HG02798 (cell line): Measurements from ENCODE around the gene PRRT1B.
"Not testable (repeated sequence)": the region's sequence is repeated elsewhere in the genome, so short reads cannot be mapped to it uniquely, and the experiment has no call there.

ENCODE experiments used
- ATAC-seq: cut with Tn5 transposase; IDR thresholded peaks from one replicate; pipeline ENCODE4 v1.9.1; 2021; ENCODE audit warnings: mild to moderate bottlenecking; ENCODE audit not compliant: unreplicated experiment, poor library complexity

Gene PRRT1B

DNA sequence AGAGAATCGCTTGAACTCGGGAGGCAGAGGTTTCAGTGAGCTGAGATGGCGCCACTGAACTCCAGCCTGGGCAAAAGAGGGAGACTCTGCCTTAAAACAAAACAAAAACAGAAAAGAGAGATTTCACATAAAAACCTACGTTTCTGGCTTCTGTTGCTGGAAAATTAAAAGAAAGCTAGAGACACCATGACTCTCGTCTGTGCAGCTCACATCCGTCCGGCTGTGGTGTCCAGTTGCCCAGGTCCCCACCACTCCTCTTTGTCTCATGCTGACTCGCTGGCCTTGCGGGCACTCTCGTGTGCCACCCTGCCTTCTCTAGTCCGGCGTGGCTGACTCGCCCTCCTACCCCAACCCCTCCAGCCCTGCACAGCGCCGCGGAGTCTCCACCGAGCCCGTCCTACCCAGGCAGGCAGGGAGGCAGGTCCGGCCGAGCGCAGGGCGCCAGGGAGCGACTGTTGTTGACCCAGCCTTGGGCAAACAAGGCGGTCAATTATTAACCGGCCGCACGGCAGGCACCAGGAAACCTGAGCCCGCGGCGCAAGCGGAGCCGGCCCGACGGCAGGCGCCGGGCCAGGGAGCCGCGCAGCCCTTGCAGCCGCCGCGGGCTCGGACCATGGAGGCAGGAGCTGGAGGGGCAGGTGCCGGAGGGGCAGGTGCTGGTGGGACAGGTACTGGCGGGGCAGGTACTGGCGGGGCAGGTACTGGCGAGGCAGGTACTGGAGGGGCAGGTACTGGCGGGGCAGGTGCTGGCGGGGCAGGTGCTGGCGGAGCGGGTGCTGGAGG is at the start of gene PRRT1B:
PRRT1B (plus strand) TSS at position 521 of the 783 bp plus-strand sequence; CDS start at position 614, 93 bp downstream.
- no peak for ATAC-seq

DNA sequence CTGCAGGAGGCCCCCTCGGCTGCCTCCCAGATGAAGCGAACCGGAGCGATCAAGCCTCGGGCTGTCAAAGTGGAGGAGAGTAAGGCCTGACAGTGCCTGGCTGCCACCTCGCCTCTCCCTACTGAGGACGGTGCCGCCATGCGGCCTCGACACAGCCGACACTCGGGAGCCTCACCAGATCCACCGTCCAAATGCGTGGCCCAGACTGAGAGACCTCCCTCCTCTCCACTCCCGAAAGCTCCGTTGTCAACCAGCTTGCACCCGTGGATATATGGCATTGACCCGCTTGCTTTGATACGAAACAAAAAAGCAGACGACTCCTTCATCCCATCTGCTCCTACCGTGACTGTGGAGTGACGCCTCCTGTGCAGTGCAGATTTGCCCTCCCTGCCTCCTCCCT is 49.5 kb upstream of the PRRT1B start:
- ATAC-seq: no peak

DNA sequence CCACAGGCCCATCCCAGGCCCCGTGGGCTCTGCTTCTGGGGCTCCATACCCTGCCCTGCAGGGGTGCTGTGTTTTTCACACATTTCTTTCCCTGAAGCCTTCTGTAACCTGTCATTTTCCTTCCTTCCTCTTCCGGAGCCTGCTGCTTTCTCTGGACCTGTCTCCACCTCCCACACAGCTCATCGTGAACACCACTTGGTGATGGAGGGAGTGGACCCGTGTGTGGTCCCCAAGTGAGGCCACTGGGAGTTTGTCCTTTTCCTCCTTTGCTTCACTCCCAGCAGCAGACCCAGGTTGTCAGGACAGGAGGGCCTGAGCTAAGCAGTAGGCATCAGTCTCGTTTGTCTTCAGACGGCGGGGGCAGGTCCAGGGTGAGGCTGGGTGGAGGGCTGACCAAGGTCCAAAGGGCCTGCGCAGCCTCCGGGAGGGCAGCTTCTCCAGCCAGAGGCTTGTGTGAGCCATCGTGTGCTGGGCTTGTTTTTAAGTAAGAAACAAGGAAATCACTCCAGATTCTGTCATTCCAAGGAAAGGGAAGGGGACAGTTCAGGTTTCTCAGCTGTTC is 48.4 kb upstream of the PRRT1B start:
- ATAC-seq: no peak

DNA sequence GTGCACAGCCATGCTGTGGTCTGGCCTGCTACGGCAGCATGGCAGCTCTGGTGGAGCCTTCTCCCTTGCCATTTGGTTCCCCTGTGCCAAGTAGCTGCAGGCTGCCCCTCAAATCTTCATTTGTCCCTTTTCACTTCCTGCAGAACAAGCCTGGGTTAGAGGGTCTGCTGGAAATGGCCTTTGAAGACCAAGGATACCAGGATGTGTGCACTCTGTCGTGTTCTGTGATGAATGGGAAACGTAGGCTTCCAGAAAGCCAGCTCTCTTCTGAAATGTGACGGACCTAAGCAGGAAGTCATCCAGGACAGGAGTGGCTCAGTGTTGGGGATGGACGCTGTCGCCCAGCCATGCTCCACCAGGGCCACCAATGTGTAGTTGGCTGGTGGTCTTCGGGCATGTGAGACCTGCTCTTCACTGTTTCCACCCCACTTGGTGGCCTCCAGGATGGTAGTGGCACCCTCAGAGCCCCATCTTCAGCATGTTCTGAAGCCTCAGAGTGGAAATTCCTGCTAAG is 46.0 kb upstream of the PRRT1B start:
- no peak for ATAC-seq

DNA sequence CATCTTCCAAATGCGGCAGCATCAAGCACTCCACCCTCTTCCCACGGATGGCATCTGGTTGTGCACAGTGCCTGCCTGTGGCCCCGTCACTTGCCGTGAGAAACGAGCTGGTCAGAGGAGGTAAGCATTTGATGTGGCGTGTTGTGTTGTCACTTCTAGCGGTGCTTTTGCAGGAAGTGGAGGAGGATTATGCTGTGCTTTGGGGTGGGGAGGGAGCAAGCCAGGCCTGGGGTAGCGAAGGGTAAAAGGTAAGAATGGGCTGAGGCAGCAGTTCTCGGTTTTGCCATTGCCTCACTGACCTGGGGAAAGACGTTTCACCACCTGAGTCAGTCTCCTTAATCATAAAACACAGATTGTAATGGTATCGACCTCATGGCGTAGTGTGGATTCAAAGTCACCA is 44.9 kb upstream of the PRRT1B start:
- no peak for ATAC-seq

DNA sequence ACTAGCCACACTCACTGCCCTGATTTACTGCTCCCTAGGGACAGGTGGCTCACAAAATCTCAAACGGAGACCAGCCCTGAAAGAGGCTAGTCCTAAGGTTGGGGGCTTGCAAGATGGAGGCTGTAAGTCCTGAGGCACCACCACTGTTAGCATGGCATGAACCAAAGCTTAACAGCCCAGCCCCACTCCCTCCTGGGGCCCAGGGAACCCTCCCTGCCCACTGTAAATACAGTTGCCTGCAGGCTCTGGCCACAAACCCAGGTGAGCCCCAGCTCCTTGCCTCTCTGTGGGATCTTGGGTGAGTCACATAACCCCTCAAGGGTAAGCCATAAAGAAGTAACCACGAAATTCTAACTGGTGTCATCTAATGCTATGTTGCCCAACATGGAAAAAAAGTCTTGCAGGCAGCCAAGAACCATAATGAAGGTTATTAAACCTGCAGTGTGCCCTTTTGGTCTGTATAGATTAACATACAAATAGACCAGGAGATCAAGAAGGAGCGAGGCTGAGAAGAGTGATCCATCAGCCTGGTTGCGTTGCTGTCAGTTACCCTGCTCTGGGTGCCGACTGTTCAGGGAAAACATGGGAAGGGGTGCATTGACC is 44.3 kb upstream of the PRRT1B start:
- no peak for ATAC-seq

DNA sequence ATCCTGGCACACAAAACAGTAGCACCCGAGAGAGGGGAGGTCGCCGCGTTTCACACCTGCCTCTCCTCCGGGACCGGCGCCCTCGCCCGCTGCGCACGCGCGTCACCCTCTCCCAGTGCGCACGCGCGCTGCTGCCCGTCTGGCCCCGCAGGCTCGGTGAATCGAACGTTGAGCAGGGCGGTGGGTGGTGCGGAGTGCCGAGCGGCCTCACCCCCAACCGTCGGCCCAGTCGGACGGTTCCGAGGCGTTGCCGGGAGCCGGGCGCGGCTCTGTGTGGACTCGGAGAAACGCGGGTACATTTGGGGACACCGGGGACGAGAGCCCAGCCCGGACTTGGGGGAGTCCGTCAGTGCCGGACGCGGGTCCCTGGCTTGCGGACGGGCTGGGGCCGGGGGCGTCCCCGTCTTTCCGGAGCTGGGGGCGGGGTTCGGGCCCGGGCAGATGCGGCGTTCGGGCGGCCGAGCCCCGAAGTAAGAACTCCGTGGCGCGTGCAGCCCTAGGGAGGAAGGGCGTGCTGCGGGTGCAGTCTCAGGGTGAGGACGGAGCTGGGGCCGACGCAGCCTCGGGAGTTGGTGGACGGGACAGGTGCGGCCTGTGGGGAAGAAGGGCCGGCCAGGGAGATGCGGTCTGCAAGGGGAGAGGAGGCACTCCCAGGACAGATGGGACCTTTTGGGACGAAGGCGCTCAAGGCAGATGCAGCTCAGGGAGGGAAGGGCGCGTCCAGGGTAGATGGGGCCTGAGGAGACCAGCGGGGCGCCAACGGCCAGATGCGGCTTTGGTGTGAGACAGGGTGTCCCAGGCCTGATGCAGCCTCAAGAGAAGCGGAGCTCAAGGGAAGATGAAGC is 42.3 kb upstream of the PRRT1B start, which contains the start of gene POMT1:
POMT1 (plus strand) TSS at position 138 of the 845 bp plus-strand sequence. CDS start 1,301 bp downstream, outside the sequence.
- peak; percentile 91 for ATAC-seq

DNA sequence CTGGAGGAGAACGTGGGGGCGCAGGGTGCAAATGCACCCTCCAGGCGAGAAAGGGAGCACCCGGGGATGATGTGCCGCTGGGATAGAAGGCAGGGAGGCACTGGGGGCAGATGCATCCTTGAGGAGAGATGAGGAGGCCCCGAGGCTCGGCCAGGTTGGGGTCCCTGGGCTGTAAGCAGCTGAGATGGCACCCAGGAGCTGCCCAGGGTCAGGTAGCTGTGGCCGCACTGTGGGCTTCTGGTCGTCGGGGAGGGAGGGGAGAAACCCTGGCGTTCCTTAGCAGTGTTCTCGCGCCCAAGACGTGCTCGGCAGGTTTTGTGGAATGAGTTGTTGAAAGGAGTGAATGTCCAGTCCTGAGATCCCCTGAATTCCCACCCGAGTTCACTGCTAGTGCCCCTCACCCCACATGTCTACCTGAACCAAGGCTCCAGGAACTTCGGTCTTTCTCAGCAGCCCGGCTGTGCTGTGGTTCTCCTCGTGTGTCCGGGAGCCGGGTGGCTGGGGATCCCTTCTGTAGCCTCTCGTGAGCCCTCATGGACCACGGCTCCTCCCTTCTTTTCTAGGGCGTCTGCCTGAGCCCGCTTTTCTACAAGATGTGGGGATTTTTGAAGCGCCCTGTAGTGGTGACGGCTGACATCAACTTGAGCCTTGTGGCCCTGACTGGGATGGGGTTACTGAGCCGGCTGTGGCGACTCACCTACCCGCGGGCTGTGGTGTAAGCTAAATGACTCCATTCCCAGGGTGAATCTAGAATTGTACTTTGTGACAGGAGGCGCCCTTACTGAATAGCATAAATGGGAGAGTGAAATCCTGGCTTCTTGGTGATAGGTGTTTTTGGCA is 41.5 kb upstream of the PRRT1B start:
- no peak for ATAC-seq

DNA sequence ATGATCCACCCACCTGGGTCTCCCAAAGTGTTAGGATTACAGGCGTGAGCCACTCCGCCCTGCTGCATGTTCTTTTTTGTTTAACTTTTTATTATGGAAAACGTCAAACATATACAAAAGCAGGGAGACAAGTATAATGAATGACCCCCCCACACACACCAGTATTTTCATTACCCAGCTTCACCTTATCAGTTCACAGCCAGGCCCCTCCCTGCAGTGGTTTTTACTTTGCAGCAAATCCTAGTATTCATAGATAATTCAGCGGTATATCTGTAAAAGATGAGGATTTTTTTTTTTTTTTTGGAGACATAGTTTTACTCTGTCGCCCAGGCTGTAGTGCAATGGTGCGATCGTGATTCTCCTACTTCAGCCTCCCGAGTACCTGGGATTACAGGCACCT is 40.3 kb upstream of the PRRT1B start:
- ATAC-seq: no peak

DNA sequence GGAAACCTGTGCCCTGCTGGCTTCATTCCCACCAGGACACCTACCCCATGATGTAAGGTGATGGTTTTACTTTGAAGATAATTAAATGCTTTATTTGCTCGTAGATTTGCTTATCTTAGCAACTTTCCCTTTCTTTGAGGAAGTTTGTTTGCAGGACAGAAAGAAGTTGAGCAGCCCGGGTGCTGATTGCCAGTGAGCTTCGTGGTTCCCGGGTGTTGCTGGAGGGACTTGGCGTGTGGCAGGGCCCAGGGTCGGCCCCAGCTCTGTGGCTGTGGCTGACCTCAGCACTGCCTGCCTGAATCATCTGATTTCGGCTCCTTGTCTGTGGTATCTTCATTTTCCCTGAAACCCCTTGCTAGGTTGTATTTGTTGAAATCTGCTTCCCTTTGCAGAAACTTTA is 33.9 kb upstream of the PRRT1B start:
- no peak for ATAC-seq

DNA sequence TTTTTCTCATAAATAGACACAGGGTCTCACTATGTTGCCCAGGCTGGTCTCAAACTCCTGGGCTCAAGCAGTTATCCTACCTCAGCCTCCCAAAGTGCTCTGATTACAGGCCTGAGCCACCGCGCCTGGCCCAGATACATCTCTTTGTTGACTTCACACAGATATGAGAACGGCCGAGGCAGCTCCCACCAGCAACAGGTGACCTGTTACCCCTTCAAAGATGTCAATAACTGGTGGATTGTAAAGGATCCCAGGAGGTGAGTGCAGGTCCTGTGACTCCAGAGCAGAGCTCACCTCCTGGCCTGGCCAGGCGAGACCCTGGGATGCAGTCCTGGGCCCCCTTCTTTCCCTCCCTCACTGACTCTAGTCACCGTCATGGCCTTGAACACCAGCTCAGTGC is 33.4 kb upstream of the PRRT1B start:
- ATAC-seq: no peak

DNA sequence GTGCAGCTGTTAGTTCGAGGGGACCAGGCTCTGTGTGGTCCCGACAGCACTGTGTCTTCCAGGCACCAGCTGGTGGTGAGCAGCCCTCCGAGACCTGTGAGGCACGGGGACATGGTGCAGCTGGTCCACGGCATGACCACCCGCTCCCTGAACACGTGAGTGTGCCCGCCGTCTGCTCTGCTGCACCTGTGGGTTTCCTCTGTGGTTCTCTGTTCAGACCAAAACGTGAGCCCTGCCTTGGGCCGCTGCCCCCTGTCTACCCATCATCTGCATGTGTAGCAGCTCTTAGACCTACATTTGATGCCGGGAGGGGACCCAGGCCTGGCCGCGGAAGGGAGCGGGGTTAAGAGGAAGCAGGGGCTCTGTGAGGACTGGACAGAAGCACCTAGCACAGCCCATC is 32.1 kb upstream of the PRRT1B start:
- no peak for ATAC-seq

DNA sequence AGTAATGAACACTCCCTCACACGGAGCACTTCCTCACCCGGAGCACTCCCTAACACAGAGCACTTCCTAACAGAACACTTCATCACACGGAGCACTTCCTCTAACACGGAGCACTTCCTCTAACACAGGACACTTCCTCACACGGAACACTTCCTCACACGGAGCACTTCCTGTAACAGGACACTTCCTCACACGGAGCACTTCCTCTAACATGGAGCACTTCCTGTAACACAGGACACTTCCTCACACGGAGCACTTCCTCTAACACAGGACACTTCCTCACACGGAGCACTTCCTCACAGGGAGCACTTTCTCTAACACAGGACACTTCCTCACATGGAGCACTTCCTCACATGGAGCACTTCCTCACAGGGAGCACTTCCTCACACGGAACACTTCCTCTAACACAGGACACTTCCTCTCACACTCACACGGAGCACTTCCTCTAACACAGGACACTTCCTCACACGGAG is 29.7 kb upstream of the PRRT1B start:
- ATAC-seq: not testable (repeated sequence)

DNA sequence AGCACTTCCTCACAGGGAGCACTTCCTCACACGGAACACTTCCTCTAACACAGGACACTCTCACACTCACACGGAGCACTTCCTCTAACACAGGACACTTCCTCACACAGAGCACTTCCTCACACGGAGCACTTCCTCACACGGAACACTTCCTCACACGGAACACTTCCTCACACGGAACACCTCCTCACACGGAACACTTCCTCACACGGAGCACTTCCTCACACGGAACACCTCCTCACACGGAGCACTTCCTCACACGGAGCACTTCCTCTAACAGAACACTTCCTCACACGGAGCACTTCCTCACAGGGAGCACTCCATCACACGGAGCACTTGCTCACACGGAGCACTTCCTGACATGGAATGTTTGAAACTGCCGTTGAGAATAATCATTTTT is 29.2 kb upstream of the PRRT1B start:
- no peak for ATAC-seq

DNA sequence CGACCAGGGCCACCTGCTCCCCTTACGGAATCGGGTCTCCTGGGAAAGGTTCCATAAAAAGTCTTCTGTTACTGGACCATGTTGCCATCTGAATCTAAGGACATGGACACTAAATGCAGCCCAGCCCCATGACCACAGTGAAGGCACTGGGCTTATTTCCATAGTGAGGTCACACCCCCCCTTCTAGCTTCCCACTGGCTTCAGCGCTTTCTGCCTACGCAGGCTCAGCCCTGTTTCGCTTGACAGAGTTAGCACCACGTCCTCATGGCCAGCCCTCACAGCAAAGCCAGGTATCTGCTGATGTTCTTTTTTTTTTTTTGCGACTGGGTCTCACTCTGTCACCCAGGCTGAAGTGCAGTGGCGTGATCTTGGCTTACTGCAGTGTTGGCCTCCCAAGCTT is 28.4 kb upstream of the PRRT1B start:
- no peak for ATAC-seq

DNA sequence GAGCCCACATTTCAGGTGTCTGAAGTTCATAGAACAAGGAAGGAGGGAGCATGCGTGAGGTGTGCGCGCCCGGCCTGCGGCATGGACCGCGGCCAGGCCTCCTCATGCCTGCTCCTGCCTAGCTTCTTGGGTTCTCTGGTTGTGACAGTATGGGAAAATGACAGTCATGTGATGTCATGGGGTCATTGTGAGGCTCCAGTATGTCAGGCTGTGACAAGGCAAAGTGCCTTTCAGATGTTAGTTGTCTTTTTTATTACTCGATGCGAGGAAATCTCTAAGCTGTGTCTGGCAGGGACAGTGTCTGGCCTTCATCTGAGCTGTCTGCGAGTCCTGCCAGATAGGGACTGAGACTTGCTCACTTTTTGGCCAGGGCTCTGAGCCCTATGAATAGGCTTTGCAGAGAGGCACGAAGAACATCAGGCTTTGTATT is 27.5 kb upstream of the PRRT1B start:
- ATAC-seq: no peak

DNA sequence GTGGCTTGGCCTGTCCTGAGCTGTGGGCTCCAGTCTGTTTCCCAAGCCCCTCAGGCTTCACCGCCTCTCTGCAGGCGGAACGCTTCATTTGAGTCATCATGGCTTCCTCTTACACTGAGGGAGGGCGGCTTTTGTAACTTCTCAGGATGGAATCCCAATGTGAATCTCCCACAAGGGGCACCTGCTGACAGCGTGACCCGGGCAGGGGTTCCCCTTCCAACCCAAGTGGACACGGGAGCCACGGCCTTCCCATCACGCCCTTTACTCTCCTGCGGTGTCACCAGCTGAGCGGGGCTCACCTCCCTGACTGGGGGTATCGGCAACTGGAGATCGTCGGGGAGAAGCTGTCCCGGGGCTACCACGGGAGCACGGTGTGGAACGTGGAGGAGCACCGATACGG is 26.8 kb upstream of the PRRT1B start:
- no peak for ATAC-seq

DNA sequence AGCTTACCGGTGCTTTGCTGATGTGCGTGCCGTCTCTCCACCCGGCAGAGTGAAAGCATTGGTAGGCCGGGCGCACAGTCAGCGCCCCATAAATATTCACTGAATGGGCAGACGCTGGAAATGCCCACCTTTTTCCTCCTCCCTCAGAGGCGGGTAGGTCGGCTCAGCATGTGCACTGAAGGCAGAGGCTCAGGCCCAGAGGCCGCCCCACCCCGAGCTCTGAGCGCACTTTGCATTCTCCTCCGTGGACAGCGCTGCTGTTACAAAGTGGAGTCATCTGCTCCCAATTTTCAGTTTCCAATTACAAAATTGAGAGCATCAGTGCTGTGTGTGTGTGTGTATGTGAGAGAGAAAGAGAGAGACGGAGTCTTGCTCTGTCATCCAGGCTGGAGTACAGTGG is 24.8 kb upstream of the PRRT1B start:
- ATAC-seq: no peak

DNA sequence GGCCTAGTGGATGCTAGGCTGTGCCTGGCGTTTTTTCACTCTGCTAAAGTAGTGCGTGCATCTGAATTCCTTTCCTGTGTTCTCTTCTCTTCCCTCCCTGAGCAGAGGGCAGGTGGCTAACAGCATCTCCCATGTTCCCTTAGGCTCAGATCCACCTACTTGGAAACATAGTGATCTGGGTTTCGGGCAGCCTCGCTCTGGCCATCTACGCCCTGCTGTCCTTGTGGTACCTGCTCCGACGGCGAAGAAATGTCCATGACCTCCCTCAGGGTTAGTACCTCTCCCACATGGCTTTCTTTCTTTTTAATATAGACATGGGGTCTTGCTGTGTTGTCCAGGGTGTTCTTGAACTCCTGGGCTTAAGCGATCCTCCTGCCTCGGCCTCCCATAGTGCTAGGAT is 24.1 kb upstream of the PRRT1B start:
- no peak for ATAC-seq
